LNCaP clone FGC (cell line): ENCODE data around the gene CCDC92.

ENCODE experiments used
- DNase-seq: peaks from one replicate; pipeline ENCODE4 v3.0.0-alpha.2; 2011; ENCODE audit warnings: low read depth
- H3K4me3 ChIP-seq: 2 replicates; pipeline ENCODE4 v1.5.1; 2011; ENCODE audit warnings: mild to moderate bottlenecking, low read depth, low read length, control low read depth
- TF ChIP-seq, protein P1 (sequence below): IDR thresholded peaks from 2 replicates; pipeline ENCODE4 v1.5.1; 2012; ENCODE audit warnings: mild to moderate bottlenecking; ENCODE audit not compliant: control insufficient read depth, insufficient read depth; ENCODE audit errors: extremely low read depth

Gene CCDC92

DNA sequence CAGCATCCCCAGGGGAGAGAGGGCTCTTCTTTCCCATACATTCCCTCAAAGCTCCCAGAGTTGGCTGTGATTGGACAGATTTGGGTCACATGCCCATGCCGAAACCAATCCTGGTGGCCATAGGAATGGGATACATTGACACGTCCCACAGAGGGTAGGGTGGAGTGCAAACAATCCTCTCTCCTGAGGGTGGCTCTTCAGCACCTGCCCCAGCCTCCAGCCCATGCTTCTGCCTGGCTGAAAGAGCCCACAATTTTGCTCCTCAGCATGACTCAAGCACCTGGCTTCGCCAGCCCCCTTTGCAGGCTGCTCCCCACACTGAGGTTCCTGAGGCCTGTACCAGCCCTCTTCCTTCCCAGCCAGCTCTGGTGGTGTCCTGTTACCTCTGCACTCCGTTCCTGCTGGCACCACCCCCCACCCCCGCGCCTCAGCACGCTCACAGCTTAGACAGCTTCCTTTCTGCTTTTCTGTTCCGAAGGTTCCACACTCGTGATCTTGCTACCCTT is 71.7 kb downstream of the CCDC92 start:
- no peak overlapping the region for H3K4me3 ChIP-seq
- no peak for DNase-seq
- TF ChIP-seq, protein P1, sequence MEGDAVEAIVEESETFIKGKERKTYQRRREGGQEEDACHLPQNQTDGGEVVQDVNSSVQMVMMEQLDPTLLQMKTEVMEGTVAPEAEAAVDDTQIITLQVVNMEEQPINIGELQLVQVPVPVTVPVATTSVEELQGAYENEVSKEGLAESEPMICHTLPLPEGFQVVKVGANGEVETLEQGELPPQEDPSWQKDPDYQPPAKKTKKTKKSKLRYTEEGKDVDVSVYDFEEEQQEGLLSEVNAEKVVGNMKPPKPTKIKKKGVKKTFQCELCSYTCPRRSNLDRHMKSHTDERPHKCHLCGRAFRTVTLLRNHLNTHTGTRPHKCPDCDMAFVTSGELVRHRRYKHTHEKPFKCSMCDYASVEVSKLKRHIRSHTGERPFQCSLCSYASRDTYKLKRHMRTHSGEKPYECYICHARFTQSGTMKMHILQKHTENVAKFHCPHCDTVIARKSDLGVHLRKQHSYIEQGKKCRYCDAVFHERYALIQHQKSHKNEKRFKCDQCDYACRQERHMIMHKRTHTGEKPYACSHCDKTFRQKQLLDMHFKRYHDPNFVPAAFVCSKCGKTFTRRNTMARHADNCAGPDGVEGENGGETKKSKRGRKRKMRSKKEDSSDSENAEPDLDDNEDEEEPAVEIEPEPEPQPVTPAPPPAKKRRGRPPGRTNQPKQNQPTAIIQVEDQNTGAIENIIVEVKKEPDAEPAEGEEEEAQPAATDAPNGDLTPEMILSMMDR = no peak

DNA sequence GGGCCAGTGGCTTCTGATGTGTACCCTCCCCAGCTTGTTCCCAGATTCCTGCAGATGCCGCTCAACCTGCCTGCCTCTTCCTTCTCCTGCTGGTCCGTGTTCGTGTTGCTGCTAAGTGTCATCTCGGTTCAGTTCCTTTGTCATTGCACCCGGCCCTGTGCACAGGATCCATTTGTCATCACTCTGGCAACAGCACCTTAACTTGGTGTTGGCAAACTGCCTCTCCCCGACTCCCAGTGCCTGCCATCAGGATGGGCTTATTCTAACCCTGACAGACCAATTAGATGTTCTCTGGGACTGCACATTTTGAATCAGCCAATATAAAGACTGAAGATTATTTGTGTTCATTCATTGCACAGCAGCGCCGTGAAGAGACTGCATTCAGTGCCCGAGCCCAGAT is 73.3 kb downstream of the CCDC92 start:
- TF ChIP-seq, protein P1 = no peak
- DNase-seq = no peak
- H3K4me3 ChIP-seq = no peak overlapping the region

DNA sequence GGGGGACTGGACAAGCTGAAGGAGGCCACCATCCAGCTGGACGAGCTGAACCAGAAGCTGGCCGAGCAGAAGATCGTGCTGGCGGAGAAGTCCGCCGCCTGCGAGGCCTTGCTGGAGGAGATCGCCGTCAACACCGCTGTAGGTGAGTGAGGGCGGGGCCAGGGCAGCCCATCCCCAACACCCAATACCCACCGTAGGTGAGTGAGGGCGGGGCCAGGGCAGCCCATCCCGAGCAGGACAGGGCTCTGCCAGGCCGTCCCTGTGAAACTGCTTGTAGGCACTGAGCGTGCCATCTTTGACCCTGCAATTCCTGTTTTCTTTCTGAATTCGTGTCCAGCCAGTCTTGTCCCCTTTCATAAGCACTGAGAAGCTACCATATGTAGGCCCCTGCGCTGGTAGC is 74.0 kb downstream of the CCDC92 start:
- no peak overlapping the region for H3K4me3 ChIP-seq
- no peak for DNase-seq
- TF ChIP-seq, protein P1 = no peak

DNA sequence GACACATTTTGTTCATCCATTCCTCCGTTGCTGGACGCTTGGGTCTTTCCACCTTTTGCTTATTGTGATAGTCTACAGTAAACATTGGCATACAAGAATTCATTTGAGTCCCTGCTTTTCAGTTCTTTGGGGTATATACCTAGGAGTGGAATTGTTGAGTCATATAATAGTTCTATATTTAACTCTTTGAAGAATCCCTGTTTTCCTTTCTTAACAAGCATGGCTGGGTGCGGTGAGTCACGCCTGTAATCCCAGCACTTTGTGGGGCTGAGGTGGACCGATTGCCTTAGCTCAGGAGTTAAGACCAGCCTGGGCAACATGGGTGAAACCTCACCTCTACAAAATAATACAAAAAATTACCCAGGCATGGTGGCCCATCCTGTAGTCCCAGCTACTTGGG is 75.4 kb downstream of the CCDC92 start:
- TF ChIP-seq, protein P1 = no peak
- no peak overlapping the region for H3K4me3 ChIP-seq
- DNase-seq = no peak

DNA sequence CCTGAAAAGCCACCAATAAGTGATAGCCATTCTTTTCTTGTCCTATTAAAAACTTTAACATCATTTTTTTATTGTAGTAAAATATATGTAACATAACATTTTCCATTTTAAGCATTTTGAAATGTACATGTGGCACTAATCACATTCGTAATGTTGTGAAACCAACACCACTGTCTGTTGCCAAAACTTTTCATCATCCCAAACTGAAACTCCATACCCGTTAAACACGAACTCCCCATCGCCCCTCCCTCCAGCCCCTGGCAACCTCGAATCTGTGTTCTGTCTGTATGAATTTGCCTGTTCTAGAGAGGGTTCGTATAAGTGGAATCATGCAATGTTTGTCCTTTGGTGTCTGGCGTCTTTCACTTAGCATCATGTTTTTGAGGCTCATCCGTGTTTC is 75.9 kb downstream of the CCDC92 start:
- no peak for DNase-seq
- H3K4me3 ChIP-seq = no peak overlapping the region
- TF ChIP-seq, protein P1 = no peak

DNA sequence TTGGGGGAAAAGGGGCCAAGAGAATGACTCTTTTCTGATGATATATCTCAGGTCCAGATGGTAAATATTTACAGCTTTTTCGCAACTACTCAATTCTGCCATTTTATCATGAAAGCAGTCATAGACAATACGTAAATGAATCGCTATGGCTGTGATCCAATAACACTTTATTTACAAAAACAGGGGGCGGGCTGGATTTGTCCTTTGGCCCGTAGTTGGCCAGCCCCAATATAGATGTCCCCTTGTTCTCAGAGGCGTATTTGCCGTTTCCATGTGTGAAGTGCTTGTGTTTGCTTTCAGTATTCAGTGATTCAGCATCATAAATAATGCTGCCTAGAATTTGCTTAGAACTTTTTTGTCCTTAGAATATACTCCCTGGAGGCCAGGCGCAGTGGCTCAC is 77.2 kb downstream of the CCDC92 start:
- TF ChIP-seq, protein P1 = no peak
- H3K4me3 ChIP-seq = no peak overlapping the region
- no peak for DNase-seq

DNA sequence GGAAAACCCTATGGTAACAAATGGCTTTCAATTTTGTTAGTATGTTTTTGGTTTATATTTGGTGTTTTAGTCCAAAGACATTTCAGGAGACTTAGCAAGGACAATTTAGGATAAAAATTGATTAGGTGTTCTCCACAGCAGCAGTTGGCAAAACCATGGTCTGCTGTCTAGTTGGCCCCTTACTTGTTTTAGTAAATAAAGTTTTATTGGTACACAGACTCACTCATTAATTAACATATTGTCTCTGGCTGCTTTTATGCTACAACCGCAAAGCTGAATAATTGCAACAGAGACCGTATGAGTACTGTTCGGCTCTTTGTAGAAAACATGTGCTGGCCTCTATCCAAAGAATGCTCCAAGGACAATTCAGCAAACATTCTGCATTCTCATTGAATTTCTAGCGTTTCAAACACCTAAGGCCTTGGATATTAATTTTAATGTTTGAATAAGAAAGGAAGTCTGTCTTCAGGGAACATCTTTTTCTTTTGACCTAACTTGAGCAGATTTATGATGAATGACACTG is 77.7 kb downstream of the CCDC92 start:
- no peak for DNase-seq
- H3K4me3 ChIP-seq = no peak overlapping the region
- TF ChIP-seq, protein P1 = no peak
